ENCODE data around the gene MMAB.

Gene MMAB

GRCh38 chr12:109532721-109533486, 40.4 kb downstream of the MMAB start:
- Histone ChIP-seq H3K36me3 (ENCODE audit: control insufficient read depth, insufficient read depth, low read length) (peaks cover 6% of the 10 kb centered on the region), H3K4me3 (replicated peaks; ENCODE audit: low read depth, low read length) (no peak overlapping the region), H3K27me3 (replicated peaks; ENCODE audit: control insufficient read depth, insufficient read depth, low read length) (no peaks in the 10 kb centered on the region)
- DNase-seq (ENCODE audit: extremely low read depth, insufficient read length) = no peak
- no peak for TF ChIP-seq CTCF (IDR thresholded peaks at IDR 0.05; ENCODE audit: insufficient read depth, low read length, poor library complexity, severe bottlenecking)

GRCh38 chr12:109531411-109531810, 41.9 kb downstream of the MMAB start:
- peaks cover 6% of the 10 kb centered on the region for H3K36me3 ChIP-seq (ENCODE audit: control insufficient read depth, insufficient read depth, low read length)
- H3K4me3 ChIP-seq (replicated peaks; ENCODE audit: low read depth, low read length) = no peak overlapping the region
- no peak for TF ChIP-seq CTCF (IDR thresholded peaks at IDR 0.05; ENCODE audit: insufficient read depth, low read length, poor library complexity, severe bottlenecking)
- no peaks in the 10 kb centered on the region for H3K27me3 ChIP-seq (replicated peaks; ENCODE audit: control insufficient read depth, insufficient read depth, low read length)
- no peak for DNase-seq (ENCODE audit: extremely low read depth, insufficient read length)

- Histone ChIP-seq H3K27me3 (replicated peaks; ENCODE audit: control insufficient read depth, insufficient read depth, low read length) (no peaks in the 10 kb centered on the region), H3K4me3 (replicated peaks; ENCODE audit: low read depth, low read length) (no peak overlapping the region), H3K36me3 (ENCODE audit: control insufficient read depth, insufficient read depth, low read length) (peaks cover 5% of the 10 kb centered on the region)
- no peak for DNase-seq (ENCODE audit: extremely low read depth, insufficient read length)
- TF ChIP-seq CTCF (IDR thresholded peaks at IDR 0.05; ENCODE audit: insufficient read depth, low read length, poor library complexity, severe bottlenecking) = no peak
Measured at GRCh38 chr12:109529691-109530640, 43.3 kb downstream of the MMAB start.

GRCh38 chr12:109527489-109528123, 45.7 kb downstream of the MMAB start:
- peaks cover 19% of the 10 kb centered on the region for H3K36me3 ChIP-seq (ENCODE audit: control insufficient read depth, insufficient read depth, low read length)
- H3K4me3 ChIP-seq (replicated peaks; ENCODE audit: low read depth, low read length) = no peak overlapping the region
- H3K27me3 ChIP-seq (replicated peaks; ENCODE audit: control insufficient read depth, insufficient read depth, low read length) = no peaks in the 10 kb centered on the region
- no peak for DNase-seq (ENCODE audit: extremely low read depth, insufficient read length)
- TF ChIP-seq CTCF (IDR thresholded peaks at IDR 0.05; ENCODE audit: insufficient read depth, low read length, poor library complexity, severe bottlenecking) = no peak

- no peaks in the 10 kb centered on the region for H3K27me3 ChIP-seq (replicated peaks; ENCODE audit: control insufficient read depth, insufficient read depth, low read length)
- no peak for DNase-seq (ENCODE audit: extremely low read depth, insufficient read length)
- peaks cover 27% of the 10 kb centered on the region for H3K36me3 ChIP-seq (ENCODE audit: control insufficient read depth, insufficient read depth, low read length)
- no peak for TF ChIP-seq CTCF (IDR thresholded peaks at IDR 0.05; ENCODE audit: insufficient read depth, low read length, poor library complexity, severe bottlenecking)
- H3K4me3 ChIP-seq (replicated peaks; ENCODE audit: low read depth, low read length) = no peak overlapping the region
Measured at GRCh38 chr12:109525279-109525585, 48.1 kb downstream of the MMAB start.
